H9 (cell line): ENCODE measurements around the gene C11orf24. TPM values are rescaled to one million over a fixed set of nuclear protein-coding genes. Genes with fewer than 3 reads are reported as not detected.

Experiments
- DNase-seq: peaks from one replicate; pipeline ENCODE4 v3.0.0-alpha.2; 2017
- H2AFZ ChIP-seq: one replicate; pipeline ENCODE4 v1.6.1; 2013; ENCODE audit warnings: mild to moderate bottlenecking, low read length, control low read depth, moderate library complexity
- H2AK5ac ChIP-seq: 2 replicates; pipeline ENCODE4 v1.6.1; 2013; ENCODE audit warnings: low read length, control low read depth, mixed read lengths; ENCODE audit not compliant: insufficient read length
- H2BK120ac ChIP-seq: one replicate; pipeline ENCODE4 v1.6.1; 2013; ENCODE audit warnings: low read depth, mild to moderate bottlenecking, low read length, control low read depth, inconsistent platforms; ENCODE audit not compliant: poor library complexity, severe bottlenecking
- H2BK12ac ChIP-seq: 2 replicates; pipeline ENCODE4 v1.6.1; 2013; ENCODE audit warnings: low read length, control low read depth, mixed read lengths, low read depth; ENCODE audit not compliant: insufficient read length
- H2BK15ac ChIP-seq: 2 replicates; pipeline ENCODE4 v1.6.1; 2013; ENCODE audit warnings: low read depth, low read length, control low read depth
- H2BK20ac ChIP-seq: one replicate; pipeline ENCODE4 v1.6.1; 2013; ENCODE audit warnings: low read depth, mild to moderate bottlenecking, low read length, control low read depth, inconsistent platforms; ENCODE audit not compliant: poor library complexity, severe bottlenecking
- H2BK5ac ChIP-seq: 2 replicates; pipeline ENCODE4 v1.6.1; 2013; ENCODE audit warnings: low read length, control low read depth, mixed read lengths; ENCODE audit not compliant: insufficient read length
- H3K14ac ChIP-seq: 2 replicates; pipeline ENCODE4 v1.6.1; 2013; ENCODE audit warnings: low read length, control low read depth; ENCODE audit not compliant: insufficient read depth
- H3K18ac ChIP-seq: 2 replicates; pipeline ENCODE4 v1.6.1; 2013; ENCODE audit warnings: low read depth, mild to moderate bottlenecking, mixed read lengths, low read length, control low read depth; ENCODE audit not compliant: insufficient read length
- H3K23ac ChIP-seq: 2 replicates; pipeline ENCODE4 v1.6.1; 2013; ENCODE audit warnings: low read length, control low read depth, mixed read lengths, low read depth; ENCODE audit not compliant: insufficient read length
- H3K23me2 ChIP-seq: 2 replicates; pipeline ENCODE4 v1.6.1; 2013; ENCODE audit warnings: low read depth, mild to moderate bottlenecking, mixed read lengths, low read length, control low read depth; ENCODE audit not compliant: insufficient read length, poor library complexity, severe bottlenecking
- H3K27ac ChIP-seq: 2 replicates; pipeline ENCODE4 v1.5.1; 2013; ENCODE audit warnings: low read length, control low read depth, mixed read lengths, low read depth; ENCODE audit not compliant: insufficient read length
- H3K27me3 ChIP-seq: 2 replicates; pipeline ENCODE4 v1.6.1; 2013; ENCODE audit warnings: low read length, control low read depth, inconsistent platforms; ENCODE audit not compliant: insufficient read depth
- H3K4ac ChIP-seq: 2 replicates; pipeline ENCODE4 v1.6.1; 2013; ENCODE audit warnings: low read depth, mild to moderate bottlenecking, control low read depth, inconsistent platforms, low read length, moderate library complexity
- H3K4me1 ChIP-seq: 2 replicates; pipeline ENCODE4 v1.6.1; 2013; ENCODE audit warnings: low read length, control low read depth, inconsistent platforms; ENCODE audit not compliant: insufficient read depth
- H3K4me2 ChIP-seq: 2 replicates; pipeline ENCODE4 v1.6.1; 2013; ENCODE audit warnings: low read length, control low read depth, mixed read lengths; ENCODE audit not compliant: insufficient read length, insufficient read depth
- H3K56ac ChIP-seq: 2 replicates; pipeline ENCODE4 v1.6.1; 2013; ENCODE audit warnings: low read depth, mild to moderate bottlenecking, mixed read lengths, low read length, control low read depth; ENCODE audit not compliant: insufficient read length
- H3K79me1 ChIP-seq: 2 replicates; pipeline ENCODE4 v1.6.1; 2013; ENCODE audit warnings: low read depth, mild to moderate bottlenecking, moderate library complexity, low read length, control low read depth, inconsistent platforms; ENCODE audit not compliant: insufficient read depth, poor library complexity, severe bottlenecking
- H3K79me2 ChIP-seq: 2 replicates; pipeline ENCODE4 v1.6.1; 2013; ENCODE audit warnings: low read length, control low read depth, inconsistent platforms; ENCODE audit not compliant: insufficient read depth
- H3K9ac ChIP-seq: 2 replicates; pipeline ENCODE4 v1.6.1; 2013; ENCODE audit warnings: low read length, control low read depth, mixed read lengths; ENCODE audit not compliant: insufficient read length; ENCODE audit errors: extremely low read depth
- H3K9me3 ChIP-seq: one replicate; pipeline ENCODE4 v1.6.1; 2013; ENCODE audit warnings: low read depth, low read length, inconsistent platforms; ENCODE audit not compliant: control insufficient read depth
- H3T11ph ChIP-seq: one replicate; pipeline ENCODE4 v1.6.1; 2013; ENCODE audit warnings: mild to moderate bottlenecking, low read length, control low read depth, inconsistent platforms
- H4K20me1 ChIP-seq: one replicate; pipeline ENCODE4 v1.6.1; 2013; ENCODE audit not compliant: control insufficient read depth, insufficient read length, insufficient read depth
- H4K5ac ChIP-seq: 2 replicates; pipeline ENCODE4 v1.6.1; 2013; ENCODE audit warnings: low read depth, mild to moderate bottlenecking, mixed read lengths, low read length, control low read depth; ENCODE audit not compliant: insufficient read length
- H4K8ac ChIP-seq: replicated peaks from 2 replicates; pipeline ENCODE4 v1.6.1; 2013; ENCODE audit warnings: low read length, control low read depth, mixed read lengths, low read depth; ENCODE audit not compliant: insufficient read length
- H4K91ac ChIP-seq: 2 replicates; pipeline ENCODE4 v1.6.1; 2013; ENCODE audit warnings: low read depth, mild to moderate bottlenecking, moderate library complexity, mixed read lengths, low read length, control low read depth; ENCODE audit not compliant: insufficient read length
- H3K27ac Mint-ChIP-seq, 3 experiments: 2 replicates in 2 of 3; 3 replicates in 1 of 3; pipeline ENCODE4 v1.8.0; 2020 to 2021; ENCODE audit warnings: mixed read lengths in 3 of 3, mild to moderate bottlenecking in 1 of 3, moderate library complexity in 1 of 3
- H3K27me3 Mint-ChIP-seq: 2 replicates; pipeline ENCODE4 v1.8.0; 2021; ENCODE audit warnings: low read depth, mild to moderate bottlenecking, moderate library complexity, mixed read lengths
- H3K36me3 Mint-ChIP-seq, 3 experiments: 2 replicates in 2 of 3; 3 replicates in 1 of 3; pipeline ENCODE4 v1.8.0; 2020 to 2021; ENCODE audit warnings: low read depth in 3 of 3, mixed read lengths in 3 of 3; ENCODE audit not compliant: insufficient read depth in 1 of 3
- H3K4me1 Mint-ChIP-seq, 2 experiments: 2 replicates each; pipeline ENCODE4 v1.8.0; 2020; ENCODE audit warnings: mixed read lengths in 2 of 2
- H3K4me3 Mint-ChIP-seq, 2 experiments: 2 replicates in 1 of 2; 3 replicates in 1 of 2; pipeline ENCODE4 v1.8.0; 2020 to 2021; ENCODE audit warnings: mild to moderate bottlenecking in 2 of 2, mixed read lengths in 2 of 2, moderate library complexity in 1 of 2
- H3K9me3 Mint-ChIP-seq, 2 experiments: 2 replicates in 1 of 2; 3 replicates in 1 of 2; pipeline ENCODE4 v1.8.0; 2020; ENCODE audit warnings: mild to moderate bottlenecking in 2 of 2, mixed read lengths in 2 of 2, moderate library complexity in 1 of 2
- WGBS: extraction: QIAGEN DNeasy Blood & Tissue Kit; methylation state at CpG from one replicate; pipeline ENCODE4 v1.1.7; 2013; ENCODE audit warnings: missing lambda C conversion rate, low lambda C conversion rate, mixed read lengths; ENCODE audit not compliant: insufficient read length; ENCODE audit errors: extremely low coverage; 5-methylcytosine and 5-hydroxymethylcytosine counted together
- total RNA-seq: library from RNA; stranded (reverse); gene quantifications from 2 replicates; pipeline ENCODE4 v1.2.1, GENCODE V29; 2021
- TF ChIP-seq, protein P1 (sequence below): fragments of 200-600 bp; sonication (generic); conservative IDR thresholded peaks from 3 replicates; pipeline ENCODE4 v1.8.0; 2021; ENCODE audit warnings: antibody characterized with exemption, mild to moderate bottlenecking

Gene C11orf24
- total RNA-seq, 1 experiment from 2014 or later: 46.8 TPM

DNA sequence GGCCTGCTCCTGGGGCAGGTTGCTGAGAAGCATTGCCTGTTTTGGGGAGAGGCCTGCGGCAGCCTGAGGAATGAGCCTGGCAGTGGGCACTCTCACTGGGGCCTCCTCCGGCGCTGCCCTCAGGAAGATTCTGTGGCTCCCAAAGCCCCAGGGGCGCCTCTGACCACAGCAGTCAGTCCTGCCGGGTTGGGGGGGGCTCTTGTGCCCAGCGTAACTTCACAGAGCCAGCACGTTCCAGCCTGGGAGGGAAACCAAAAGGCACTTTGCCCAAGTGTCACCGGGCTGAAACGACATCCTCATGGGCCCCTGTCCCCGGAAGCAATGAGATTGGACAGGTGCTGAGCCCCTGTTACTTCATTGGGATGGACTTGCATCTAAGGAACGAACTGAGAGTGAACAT, 36.3 kb upstream of the C11orf24 start:
- H3K36me3 Mint-ChIP-seq: peaks cover 9 to 21% (median 13%) of the 10 kb centered on the region in 3 experiments
- Histone ChIP-seq H2BK20ac (no peak overlapping the region), H3K79me1 (no peaks in the 10 kb centered on the region), H3K9ac (no peak overlapping the region), H2BK15ac (no peak overlapping the region), H3K14ac (no peak overlapping the region), H3K23me2 (peaks cover under 1% of the 10 kb centered on the region), H4K20me1 (no peaks in the 10 kb centered on the region), H3K23ac (no peak overlapping the region), H2BK5ac (no peak overlapping the region), H2AK5ac (no peak overlapping the region), H3T11ph (no peak overlapping the region), H3K9me3 (peaks cover 5% of the 10 kb centered on the region), H3K27ac (no peak overlapping the region), H2BK120ac (no peak overlapping the region), H2AFZ (no peak overlapping the region), H3K4me2 (no peak overlapping the region), H4K8ac (no peak overlapping the region), H3K4me1 (no peaks in the 10 kb centered on the region; the same call in 1 of the 2 replicates), H3K56ac (no peak overlapping the region), H2BK12ac (no peak overlapping the region), H4K5ac (no peak overlapping the region), H3K79me2 (no peaks in the 10 kb centered on the region), H3K4ac (no peak overlapping the region), H4K91ac (no peak overlapping the region), H3K18ac (no peak overlapping the region), H3K27me3 (no peaks in the 10 kb centered on the region)
- no peak overlapping the region for H3K4me3 Mint-ChIP-seq
- TF ChIP-seq, protein P1, sequence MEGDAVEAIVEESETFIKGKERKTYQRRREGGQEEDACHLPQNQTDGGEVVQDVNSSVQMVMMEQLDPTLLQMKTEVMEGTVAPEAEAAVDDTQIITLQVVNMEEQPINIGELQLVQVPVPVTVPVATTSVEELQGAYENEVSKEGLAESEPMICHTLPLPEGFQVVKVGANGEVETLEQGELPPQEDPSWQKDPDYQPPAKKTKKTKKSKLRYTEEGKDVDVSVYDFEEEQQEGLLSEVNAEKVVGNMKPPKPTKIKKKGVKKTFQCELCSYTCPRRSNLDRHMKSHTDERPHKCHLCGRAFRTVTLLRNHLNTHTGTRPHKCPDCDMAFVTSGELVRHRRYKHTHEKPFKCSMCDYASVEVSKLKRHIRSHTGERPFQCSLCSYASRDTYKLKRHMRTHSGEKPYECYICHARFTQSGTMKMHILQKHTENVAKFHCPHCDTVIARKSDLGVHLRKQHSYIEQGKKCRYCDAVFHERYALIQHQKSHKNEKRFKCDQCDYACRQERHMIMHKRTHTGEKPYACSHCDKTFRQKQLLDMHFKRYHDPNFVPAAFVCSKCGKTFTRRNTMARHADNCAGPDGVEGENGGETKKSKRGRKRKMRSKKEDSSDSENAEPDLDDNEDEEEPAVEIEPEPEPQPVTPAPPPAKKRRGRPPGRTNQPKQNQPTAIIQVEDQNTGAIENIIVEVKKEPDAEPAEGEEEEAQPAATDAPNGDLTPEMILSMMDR: no peak
- no CpG with 5 or more reads among the region's 11 CpGs for WGBS
- H3K4me1 Mint-ChIP-seq: peaks cover 12 to 14% of the 10 kb centered on the region in 2 experiments
- no peak overlapping the region for H3K27ac Mint-ChIP-seq
- DNase-seq: no peak
- H3K27me3 Mint-ChIP-seq: peaks cover 10% of the 10 kb centered on the region
- peaks cover 21 to 26% of the 10 kb centered on the region in 2 experiments for H3K9me3 Mint-ChIP-seq
